ENCODE measurements around the gene PARD3.

GRCh38 chr10:34299105-34299611 lies 515.9 kb downstream of the PARD3 start:
- TF ChIP-seq POLR2A (IDR thresholded peaks at IDR 0.05) (no peak), CTCF (IDR thresholded peaks at IDR 0.05) (no peak), POLR2AphosphoS5 (IDR thresholded peaks at IDR 0.05) (no peak)
